ENCODE data around the gene CCDC174.

The CCDC174 gene

GRCh38 chr3:14700891-14701290 is 49.3 kb downstream of the CCDC174 start:
- Histone ChIP-seq H3K4me1 (no peaks in the 10 kb centered on the region), H2AFZ (no peak overlapping the region), H3K4me2 (ENCODE audit: low read length) (no peak overlapping the region), H3K9me3 (ENCODE audit: control insufficient read depth, low read length) (no peaks in the 10 kb centered on the region), H3K27me3 (ENCODE audit: control insufficient read depth, insufficient read depth, low read length) (no peaks in the 10 kb centered on the region), H3K9ac (no peak overlapping the region), H3K27ac (no peak overlapping the region), H3K4me3 (ENCODE audit: low read depth, low read length) (no peak overlapping the region), H3K36me3 (ENCODE audit: control insufficient read depth, insufficient read depth, low read length) (no peaks in the 10 kb centered on the region), H3K79me2 (no peaks in the 10 kb centered on the region)
- TF ChIP-seq CTCF (IDR thresholded peaks at IDR 0.05) = no peak

GRCh38 chr3:14701676-14702075 is 50.1 kb downstream of the CCDC174 start:
- H3K9me3 ChIP-seq (ENCODE audit: control insufficient read depth, low read length) = no peaks in the 10 kb centered on the region
- no peaks in the 10 kb centered on the region for H3K79me2 ChIP-seq
- no peak overlapping the region for H3K4me2 ChIP-seq (ENCODE audit: low read length)
- H3K4me3 ChIP-seq (ENCODE audit: low read depth, low read length) = no peak overlapping the region
- no peak overlapping the region for H3K27ac ChIP-seq
- no peaks in the 10 kb centered on the region for H3K4me1 ChIP-seq
- no peaks in the 10 kb centered on the region for H3K36me3 ChIP-seq (ENCODE audit: control insufficient read depth, insufficient read depth, low read length)
- H2AFZ ChIP-seq = no peak overlapping the region
- TF ChIP-seq CTCF (IDR thresholded peaks at IDR 0.05) = no peak
- no peak overlapping the region for H3K9ac ChIP-seq
- H3K27me3 ChIP-seq (ENCODE audit: control insufficient read depth, insufficient read depth, low read length) = no peaks in the 10 kb centered on the region

- Histone ChIP-seq H3K4me1 (no peaks in the 10 kb centered on the region), H2AFZ (no peak overlapping the region), H3K4me2 (ENCODE audit: low read length) (no peak overlapping the region), H3K36me3 (ENCODE audit: control insufficient read depth, insufficient read depth, low read length) (no peaks in the 10 kb centered on the region), H3K9me3 (ENCODE audit: control insufficient read depth, low read length) (no peaks in the 10 kb centered on the region), H3K4me3 (ENCODE audit: low read depth, low read length) (no peak overlapping the region), H3K27ac (no peak overlapping the region), H3K27me3 (ENCODE audit: control insufficient read depth, insufficient read depth, low read length) (no peaks in the 10 kb centered on the region), H3K79me2 (no peaks in the 10 kb centered on the region), H3K9ac (no peak overlapping the region)
- no peak for TF ChIP-seq CTCF (IDR thresholded peaks at IDR 0.05)
Measured at GRCh38 chr3:14703128-14703750, 51.7 kb downstream of the CCDC174 start.

GRCh38 chr3:14703791-14704190 is 52.2 kb downstream of the CCDC174 start:
- Histone ChIP-seq H3K27me3 (ENCODE audit: control insufficient read depth, insufficient read depth, low read length) (no peaks in the 10 kb centered on the region), H3K4me2 (ENCODE audit: low read length) (no peak overlapping the region), H3K27ac (no peak overlapping the region), H3K9me3 (ENCODE audit: control insufficient read depth, low read length) (no peaks in the 10 kb centered on the region), H3K79me2 (no peaks in the 10 kb centered on the region), H2AFZ (no peak overlapping the region), H3K9ac (no peak overlapping the region), H3K4me1 (no peaks in the 10 kb centered on the region), H3K4me3 (ENCODE audit: low read depth, low read length) (no peak overlapping the region), H3K36me3 (ENCODE audit: control insufficient read depth, insufficient read depth, low read length) (no peaks in the 10 kb centered on the region)
- TF ChIP-seq CTCF (IDR thresholded peaks at IDR 0.05) = no peak

- Histone ChIP-seq H3K27ac (no peak overlapping the region), H3K79me2 (no peaks in the 10 kb centered on the region), H3K4me2 (ENCODE audit: low read length) (no peak overlapping the region), H3K4me3 (ENCODE audit: low read depth, low read length) (no peak overlapping the region), H3K9ac (no peak overlapping the region), H3K27me3 (ENCODE audit: control insufficient read depth, insufficient read depth, low read length) (no peaks in the 10 kb centered on the region), H3K9me3 (ENCODE audit: control insufficient read depth, low read length) (no peaks in the 10 kb centered on the region), H3K36me3 (ENCODE audit: control insufficient read depth, insufficient read depth, low read length) (no peaks in the 10 kb centered on the region), H3K4me1 (no peaks in the 10 kb centered on the region), H2AFZ (no peak overlapping the region)
- TF ChIP-seq CTCF (IDR thresholded peaks at IDR 0.05) = no peak
Measured at GRCh38 chr3:14706096-14706495, 54.5 kb downstream of the CCDC174 start.
